ENCODE data around the gene MYO1B. TPM values are rescaled to one million over a fixed set of nuclear protein-coding genes. Genes with fewer than 3 reads are reported as not detected.

MYO1B gene
- polyA plus RNA-seq, 1 donor (not counting 4 experiments of a cell fraction or from before 2014, with no cell fraction given): 277 TPM

DNA sequence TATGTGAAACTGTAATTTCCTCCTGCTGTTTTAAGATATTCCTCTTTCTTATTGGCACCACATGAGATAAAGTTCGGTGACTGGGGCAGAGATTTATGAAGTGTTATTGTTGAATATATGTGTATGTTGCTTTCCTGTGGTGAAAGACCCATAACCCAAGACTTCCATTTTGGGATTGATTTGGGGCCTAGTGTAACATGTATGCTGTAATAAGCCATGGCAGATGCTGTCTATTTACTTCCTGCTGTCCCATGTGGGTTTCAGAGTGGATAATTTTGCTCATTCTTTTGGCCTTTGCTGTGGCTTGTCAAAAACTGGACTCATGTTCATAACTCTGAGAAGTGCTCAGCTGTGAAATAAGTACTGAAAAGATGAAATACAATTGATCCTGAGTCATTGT lies 10.8 kb upstream of the MYO1B start:
- H3K9ac ChIP-seq (ENCODE audit: control insufficient read depth, extremely low read depth, insufficient read depth, low read length): no peak overlapping the region
- H3K4me3 ChIP-seq (ENCODE audit: control insufficient read depth in 2 of 3, extremely low read depth in 1 of 3, insufficient read depth in 2 of 3, low read depth in 1 of 3, low read length in 3 of 3): no peak overlapping the region
- dilution Hi-C loops (cut with MboI; ENCODE audit: extremely low pct_ligation_motif_present, low sequenced_read_pairs): no loop called here
- TF ChIP-seq, protein P1, sequence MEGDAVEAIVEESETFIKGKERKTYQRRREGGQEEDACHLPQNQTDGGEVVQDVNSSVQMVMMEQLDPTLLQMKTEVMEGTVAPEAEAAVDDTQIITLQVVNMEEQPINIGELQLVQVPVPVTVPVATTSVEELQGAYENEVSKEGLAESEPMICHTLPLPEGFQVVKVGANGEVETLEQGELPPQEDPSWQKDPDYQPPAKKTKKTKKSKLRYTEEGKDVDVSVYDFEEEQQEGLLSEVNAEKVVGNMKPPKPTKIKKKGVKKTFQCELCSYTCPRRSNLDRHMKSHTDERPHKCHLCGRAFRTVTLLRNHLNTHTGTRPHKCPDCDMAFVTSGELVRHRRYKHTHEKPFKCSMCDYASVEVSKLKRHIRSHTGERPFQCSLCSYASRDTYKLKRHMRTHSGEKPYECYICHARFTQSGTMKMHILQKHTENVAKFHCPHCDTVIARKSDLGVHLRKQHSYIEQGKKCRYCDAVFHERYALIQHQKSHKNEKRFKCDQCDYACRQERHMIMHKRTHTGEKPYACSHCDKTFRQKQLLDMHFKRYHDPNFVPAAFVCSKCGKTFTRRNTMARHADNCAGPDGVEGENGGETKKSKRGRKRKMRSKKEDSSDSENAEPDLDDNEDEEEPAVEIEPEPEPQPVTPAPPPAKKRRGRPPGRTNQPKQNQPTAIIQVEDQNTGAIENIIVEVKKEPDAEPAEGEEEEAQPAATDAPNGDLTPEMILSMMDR (optimal IDR thresholded peaks at IDR 0.05 in 1 of 3, IDR thresholded peaks at IDR 0.05 in 1 of 3, conservative IDR thresholded peaks at IDR 0.05 in 1 of 3; ENCODE audit: extremely low read depth in 1 of 3, insufficient read depth in 2 of 3, low read length in 3 of 3): no peak
- TF ChIP-seq EZH2 (IDR thresholded peaks at IDR 0.05; ENCODE audit: low read length): no peak
- no peaks in the 10 kb centered on the region for H3K9me3 ChIP-seq (ENCODE audit: control insufficient read depth, low read depth, low read length)
- no peaks in the 10 kb centered on the region for H3K79me2 ChIP-seq (ENCODE audit: control insufficient read depth, insufficient read depth, low read length)
- H3K4me2 ChIP-seq (ENCODE audit: control insufficient read depth, extremely low read depth, insufficient read depth, low read depth, low read length): no peak overlapping the region
- no peaks in the 10 kb centered on the region for H3K36me3 ChIP-seq (ENCODE audit: control insufficient read depth in 2 of 2, extremely low read depth in 1 of 2, insufficient read depth in 2 of 2, low read length in 2 of 2)
- H2AFZ ChIP-seq (ENCODE audit: control insufficient read depth, low read length): no peak overlapping the region
- no peaks in the 10 kb centered on the region for H3K9me1 ChIP-seq (ENCODE audit: control insufficient read depth, extremely low read depth, insufficient read depth, low read length)
- peaks cover 11% of the 10 kb centered on the region for H3K4me1 ChIP-seq (ENCODE audit: control insufficient read depth, extremely low read depth, insufficient read depth, low read length)
- H3K27ac ChIP-seq (ENCODE audit: control insufficient read depth, insufficient read depth, low read length): no peak overlapping the region
- no peaks in the 10 kb centered on the region for H3K27me3 ChIP-seq (ENCODE audit: control insufficient read depth, extremely low read depth, insufficient read depth, low read length)
- no peak for DNase-seq (ENCODE audit: low read depth, low spot score)
- no peak for FAIRE-seq
- H4K20me1 ChIP-seq (ENCODE audit: control insufficient read depth, extremely low read depth, insufficient read depth, low read length): no peaks in the 10 kb centered on the region

DNA sequence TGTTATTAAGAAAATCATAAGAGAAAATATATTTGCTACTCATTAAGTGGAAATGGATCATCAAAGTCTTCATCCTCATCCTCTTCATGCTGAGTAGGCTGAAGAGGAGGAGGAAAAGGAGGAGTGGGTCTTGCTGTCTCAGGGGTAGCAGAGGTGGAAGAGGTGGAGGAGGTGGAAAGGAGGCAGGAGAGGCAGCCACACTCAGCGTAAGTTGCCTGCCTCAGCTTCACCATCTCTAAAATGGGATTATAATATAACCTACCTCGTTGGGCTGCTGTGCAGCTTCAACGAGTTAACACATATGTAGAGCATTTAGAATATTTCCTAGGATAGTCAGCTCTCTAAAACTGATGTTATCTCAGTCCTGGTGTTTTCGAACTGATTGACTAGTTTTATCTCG lies 4.3 kb upstream of the MYO1B start:
- TF ChIP-seq, protein P1 (optimal IDR thresholded peaks at IDR 0.05 in 1 of 3, IDR thresholded peaks at IDR 0.05 in 1 of 3, conservative IDR thresholded peaks at IDR 0.05 in 1 of 3; ENCODE audit: extremely low read depth in 1 of 3, insufficient read depth in 2 of 3, low read length in 3 of 3): no peak
- TF ChIP-seq EZH2 (IDR thresholded peaks at IDR 0.05; ENCODE audit: low read length): no peak
- dilution Hi-C loops (cut with MboI; ENCODE audit: extremely low pct_ligation_motif_present, low sequenced_read_pairs): no loop called here
- Histone ChIP-seq H3K9me3 (ENCODE audit: control insufficient read depth, low read depth, low read length) (no peaks in the 10 kb centered on the region), H3K9me1 (ENCODE audit: control insufficient read depth, extremely low read depth, insufficient read depth, low read length) (no peaks in the 10 kb centered on the region), H3K36me3 (ENCODE audit: control insufficient read depth in 2 of 2, extremely low read depth in 1 of 2, insufficient read depth in 2 of 2, low read length in 2 of 2) (no peaks in the 10 kb centered on the region), H3K79me2 (ENCODE audit: control insufficient read depth, insufficient read depth, low read length) (peaks cover 6% of the 10 kb centered on the region), H4K20me1 (ENCODE audit: control insufficient read depth, extremely low read depth, insufficient read depth, low read length) (no peaks in the 10 kb centered on the region), H3K27ac (ENCODE audit: control insufficient read depth, insufficient read depth, low read length) (no peak overlapping the region), H3K4me2 (ENCODE audit: control insufficient read depth, extremely low read depth, insufficient read depth, low read depth, low read length) (no peak overlapping the region), H3K4me3 (ENCODE audit: control insufficient read depth in 2 of 3, extremely low read depth in 1 of 3, insufficient read depth in 2 of 3, low read depth in 1 of 3, low read length in 3 of 3) (no peak overlapping the region), H2AFZ (ENCODE audit: control insufficient read depth, low read length) (no peak overlapping the region), H3K4me1 (ENCODE audit: control insufficient read depth, extremely low read depth, insufficient read depth, low read length) (peaks cover 7% of the 10 kb centered on the region), H3K27me3 (ENCODE audit: control insufficient read depth, extremely low read depth, insufficient read depth, low read length) (no peaks in the 10 kb centered on the region), H3K9ac (ENCODE audit: control insufficient read depth, extremely low read depth, insufficient read depth, low read length) (no peak overlapping the region)
- DNase-seq (ENCODE audit: low read depth, low spot score) (no peak), FAIRE-seq (no peak)
